ENCODE results near the gene ZNF664.
A peak's percentile ranks its signal among the peaks of the same experiment; 100 is the strongest.

Gene ZNF664

GRCh38 chr12:123990511-123990910 is 17.5 kb downstream of the ZNF664 start:
- no peak for DNase-seq (ENCODE audit: low spot score)

DNA sequence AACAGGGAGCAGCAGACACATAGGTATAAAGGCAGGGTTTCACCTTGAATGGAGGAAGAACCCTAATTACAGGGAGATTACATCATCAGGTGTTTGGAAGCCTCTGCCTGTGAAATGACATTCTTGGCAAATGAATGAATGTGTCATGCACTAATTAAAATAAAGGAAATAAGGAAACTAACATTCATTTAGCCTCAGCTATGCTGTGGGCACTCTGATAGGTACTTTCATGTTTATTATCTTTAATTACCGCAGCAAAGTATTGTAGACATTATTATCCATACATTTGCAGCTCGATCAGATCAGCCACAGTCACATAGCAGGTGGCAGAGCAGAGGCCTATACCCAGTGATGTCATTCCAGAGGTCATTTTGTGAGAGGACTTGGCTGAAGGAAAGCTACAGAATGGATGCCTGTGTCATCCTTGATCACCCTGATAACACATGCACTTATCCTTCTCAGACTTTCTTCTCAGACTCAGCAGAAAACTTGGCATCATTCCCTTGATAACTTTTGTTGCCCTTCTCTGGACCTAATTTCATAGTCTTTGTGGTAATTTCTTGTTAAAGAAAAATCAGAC is 18.4 kb downstream of the ZNF664 start:
- DNase-seq (ENCODE audit: low spot score): no peak

DNA sequence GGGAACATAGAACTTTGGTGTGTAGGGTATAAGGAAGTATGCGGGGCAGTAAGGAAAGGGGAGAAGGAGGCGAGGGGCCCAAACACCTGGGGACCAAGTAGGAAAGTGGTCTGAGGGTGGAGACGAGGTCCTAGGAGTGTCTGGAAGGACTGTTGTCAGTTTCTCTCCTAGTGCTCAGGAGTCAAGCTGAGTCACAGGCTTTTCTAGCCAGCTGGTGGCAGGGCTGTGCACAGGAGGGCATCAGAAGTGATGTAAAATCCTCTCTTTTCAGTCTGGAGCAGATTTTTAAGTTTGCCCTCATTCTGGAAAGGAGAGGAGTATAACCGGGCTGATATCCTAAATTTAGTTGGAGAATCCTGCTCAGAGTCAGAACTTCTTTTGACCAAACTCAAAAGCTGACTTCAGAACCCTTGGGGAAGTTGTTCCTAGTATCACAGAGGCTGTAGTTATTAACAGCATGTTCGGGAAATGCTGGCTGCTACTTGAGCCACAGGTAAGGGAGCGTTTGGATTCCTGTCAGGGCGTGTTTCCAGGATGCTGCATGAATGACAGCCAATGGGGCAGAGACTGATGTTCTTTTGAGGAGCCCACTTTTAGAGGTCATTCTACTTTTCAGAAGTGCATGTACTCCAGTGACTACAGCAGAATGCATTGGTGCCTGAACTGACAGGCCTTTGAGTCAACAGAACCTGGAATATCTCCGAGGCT is 19.3 kb downstream of the ZNF664 start:
- DNase-seq (ENCODE audit: low spot score): no peak

DNA sequence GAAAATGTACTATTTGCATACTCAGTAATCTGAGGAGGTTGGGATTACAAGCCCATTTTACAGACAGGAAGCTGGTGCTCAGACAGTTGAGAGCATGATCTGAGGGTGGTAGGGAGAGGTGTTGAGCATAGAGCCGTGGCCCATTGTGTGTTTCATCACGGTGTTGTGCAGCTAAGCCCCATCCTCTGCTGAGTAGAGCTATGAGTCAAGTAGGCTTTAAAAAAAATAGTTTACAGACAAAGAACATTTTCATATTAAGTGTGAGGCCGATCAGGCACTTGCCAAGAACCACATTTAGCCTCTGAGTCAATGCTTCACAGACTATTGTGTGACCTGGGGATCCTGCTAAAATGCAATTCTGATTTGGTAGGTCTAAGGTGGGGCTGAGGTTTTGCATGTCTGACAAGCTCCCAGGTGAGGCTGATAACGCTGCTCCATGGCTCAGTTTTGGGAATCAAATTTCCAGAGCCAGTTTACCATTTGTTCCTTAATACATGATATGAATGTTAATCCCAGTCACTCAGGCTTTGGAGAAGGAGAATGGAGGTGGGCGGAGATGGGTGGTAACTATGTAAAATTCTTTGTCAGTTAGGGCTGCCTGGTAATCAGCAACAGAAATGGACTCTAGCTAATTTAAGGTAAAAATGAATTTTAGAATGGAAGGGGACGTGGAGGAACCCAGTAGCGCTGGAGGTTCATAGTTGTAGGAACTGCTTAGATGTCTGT is 22.2 kb downstream of the ZNF664 start:
- DNase-seq (ENCODE audit: low spot score): no peak

- DNase-seq (ENCODE audit: low spot score): peak; percentile 91
These were observed 23.6 kb downstream of the ZNF664 start for GRCh38 chr12:123996581-123996980.

DNA sequence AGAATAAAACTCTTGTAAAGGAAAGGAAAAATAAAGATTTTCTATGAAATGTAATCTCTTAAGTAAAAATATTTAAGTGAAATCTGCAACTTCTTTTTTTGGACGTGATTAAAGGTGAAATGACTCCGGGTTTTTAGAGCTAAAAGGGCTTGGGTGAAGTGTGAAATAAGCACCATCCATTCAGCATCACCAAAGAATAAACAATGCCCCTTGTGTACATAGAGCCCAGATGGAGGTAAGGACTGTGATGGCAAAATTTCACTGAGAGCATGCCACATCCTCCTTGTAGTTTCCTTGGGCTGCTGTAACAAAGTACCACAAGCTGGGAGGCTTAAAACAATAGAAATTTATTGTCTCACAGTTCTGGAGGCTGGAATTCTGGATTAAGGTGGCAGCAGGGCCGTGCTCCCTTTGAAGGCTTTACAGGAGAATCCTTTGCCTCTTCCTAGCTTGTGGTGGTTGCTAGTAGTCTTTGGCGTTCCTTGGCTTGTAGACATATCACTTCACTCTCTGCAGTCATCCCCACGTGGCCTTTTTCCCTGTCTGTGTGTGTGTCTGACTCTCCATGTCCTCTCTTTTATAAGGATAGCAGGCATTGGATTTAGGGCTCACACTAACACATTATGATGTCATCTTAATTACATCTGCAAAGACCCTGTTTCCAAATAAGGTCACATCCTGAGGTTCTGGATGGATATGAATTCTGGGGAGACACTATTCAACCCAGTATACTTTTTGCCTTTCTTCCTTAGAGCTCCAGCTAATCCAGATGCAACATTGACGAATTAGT is 24.2 kb downstream of the ZNF664 start:
- DNase-seq (ENCODE audit: low spot score): peak; percentile 74

DNA sequence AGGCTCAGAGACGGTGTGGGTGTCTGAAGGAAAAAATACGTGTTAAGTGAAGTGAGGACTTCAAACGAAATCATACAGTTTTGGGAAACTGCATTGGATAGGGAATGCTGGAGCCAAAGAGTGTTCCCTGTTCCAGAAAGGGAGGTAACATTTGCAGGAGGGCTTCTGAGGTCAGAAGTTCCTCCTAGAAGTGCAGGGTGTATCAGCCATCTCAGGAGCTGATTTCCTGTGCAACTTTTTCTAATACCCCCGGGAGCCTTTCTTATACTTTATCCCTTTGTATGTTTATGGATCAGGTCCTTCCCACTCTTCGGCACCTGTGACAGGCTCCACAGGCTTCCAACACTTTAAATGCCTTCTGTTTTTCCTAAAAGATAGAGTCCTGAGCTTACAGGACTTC is 24.9 kb downstream of the ZNF664 start:
- no peak for DNase-seq (ENCODE audit: low spot score)

GRCh38 chr12:123998344-123998990 is 25.5 kb downstream of the ZNF664 start:
- no peak for DNase-seq (ENCODE audit: low spot score)

- DNase-seq (ENCODE audit: low spot score): no peak
These were observed 26.0 kb downstream of the ZNF664 start for GRCh38 chr12:123998991-123999359.

- no peak for DNase-seq (ENCODE audit: low spot score)
These were observed 27.1 kb downstream of the ZNF664 start for GRCh38 chr12:124000111-124000510.

DNA sequence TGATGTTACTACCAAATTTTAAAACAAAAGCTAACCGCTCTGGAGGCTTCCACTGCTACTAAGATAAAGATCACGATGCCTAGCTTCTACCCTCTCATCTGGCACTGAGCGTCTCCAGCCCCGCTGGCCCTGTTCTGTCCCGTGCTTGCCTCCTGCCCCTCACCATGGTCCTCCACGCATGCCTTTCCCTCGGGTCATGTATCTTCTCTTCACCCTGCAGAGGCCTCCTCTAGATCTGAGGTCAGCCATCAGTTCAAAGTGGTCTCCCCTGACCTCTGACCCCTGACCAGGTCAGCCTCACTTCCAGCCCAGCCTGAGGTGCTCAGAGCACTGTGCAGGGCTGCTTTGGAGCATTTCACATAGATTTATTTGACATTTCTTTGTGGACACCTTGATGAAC is 28.3 kb downstream of the ZNF664 start:
- no peak for DNase-seq (ENCODE audit: low spot score)

DNA sequence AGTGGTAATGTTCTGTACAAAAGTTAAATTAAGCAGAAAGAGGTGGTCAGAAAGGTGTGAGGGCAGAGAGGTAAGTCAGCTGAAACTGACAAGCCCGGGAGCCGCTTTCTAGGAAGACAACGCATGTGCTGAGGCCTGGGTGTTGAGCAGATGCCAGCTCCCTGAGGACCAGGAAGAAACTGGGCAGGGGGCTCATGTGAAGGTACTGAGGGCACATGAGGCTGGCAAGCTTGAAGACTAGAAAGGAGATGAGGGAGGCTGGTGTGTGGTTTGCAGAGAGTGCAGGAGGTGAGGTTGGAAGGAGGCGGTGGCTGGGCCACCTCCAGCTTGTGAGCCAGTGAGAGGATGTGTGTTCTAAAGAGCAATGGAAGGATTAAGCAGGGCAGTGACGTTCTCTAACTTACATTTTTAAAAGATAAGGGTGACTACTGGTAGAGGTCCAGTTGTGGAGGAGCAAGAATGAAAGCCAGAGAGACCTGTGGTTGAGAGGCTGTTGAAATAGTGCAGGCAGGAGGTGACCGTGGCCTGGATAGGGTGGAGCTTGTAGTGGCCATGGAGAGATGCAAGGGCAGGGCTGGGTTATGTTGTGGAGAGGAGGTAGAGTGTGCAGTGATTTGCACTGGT is 29.1 kb downstream of the ZNF664 start:
- no peak for DNase-seq (ENCODE audit: low spot score)

- no peak for DNase-seq (ENCODE audit: low spot score)
These were observed 29.6 kb downstream of the ZNF664 start for GRCh38 chr12:124002654-124003053.

DNA sequence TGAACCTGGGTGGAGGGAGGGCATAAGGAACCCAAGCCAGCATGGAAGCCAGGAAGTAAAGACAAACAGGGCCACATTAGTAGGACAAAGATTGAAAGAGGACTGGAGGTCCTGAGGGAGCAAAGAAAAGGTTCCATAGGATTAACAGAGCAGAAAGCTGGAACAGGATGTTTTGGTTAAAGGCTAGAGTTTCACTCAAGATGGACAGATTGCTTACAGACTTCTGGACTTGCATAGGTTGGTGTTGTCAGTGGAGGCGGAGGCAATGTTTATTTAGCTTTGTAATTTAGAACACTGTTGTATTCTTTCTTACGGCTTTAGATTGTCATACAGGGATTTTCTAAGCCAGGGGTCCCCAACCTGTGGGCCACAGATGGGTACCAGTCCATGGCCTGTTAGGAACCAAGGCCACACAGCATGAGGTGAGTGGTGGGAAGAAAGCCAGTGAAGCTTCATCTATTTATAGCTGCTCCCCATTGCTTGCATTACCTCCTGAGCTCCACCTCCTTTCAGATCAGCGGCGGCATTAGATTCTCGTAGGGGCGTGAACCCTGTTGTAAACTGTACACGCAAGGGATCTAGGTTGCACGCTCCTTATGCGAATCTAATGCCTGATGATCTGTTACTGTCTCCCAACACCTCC is 31.3 kb downstream of the ZNF664 start:
- no peak for DNase-seq (ENCODE audit: low spot score)

- no peak for DNase-seq (ENCODE audit: low spot score)
These were observed 33.2 kb downstream of the ZNF664 start for GRCh38 chr12:124006085-124006845.

GRCh38 chr12:124006846-124007713 is 34.1 kb downstream of the ZNF664 start:
- no peak for DNase-seq (ENCODE audit: low spot score)

DNA sequence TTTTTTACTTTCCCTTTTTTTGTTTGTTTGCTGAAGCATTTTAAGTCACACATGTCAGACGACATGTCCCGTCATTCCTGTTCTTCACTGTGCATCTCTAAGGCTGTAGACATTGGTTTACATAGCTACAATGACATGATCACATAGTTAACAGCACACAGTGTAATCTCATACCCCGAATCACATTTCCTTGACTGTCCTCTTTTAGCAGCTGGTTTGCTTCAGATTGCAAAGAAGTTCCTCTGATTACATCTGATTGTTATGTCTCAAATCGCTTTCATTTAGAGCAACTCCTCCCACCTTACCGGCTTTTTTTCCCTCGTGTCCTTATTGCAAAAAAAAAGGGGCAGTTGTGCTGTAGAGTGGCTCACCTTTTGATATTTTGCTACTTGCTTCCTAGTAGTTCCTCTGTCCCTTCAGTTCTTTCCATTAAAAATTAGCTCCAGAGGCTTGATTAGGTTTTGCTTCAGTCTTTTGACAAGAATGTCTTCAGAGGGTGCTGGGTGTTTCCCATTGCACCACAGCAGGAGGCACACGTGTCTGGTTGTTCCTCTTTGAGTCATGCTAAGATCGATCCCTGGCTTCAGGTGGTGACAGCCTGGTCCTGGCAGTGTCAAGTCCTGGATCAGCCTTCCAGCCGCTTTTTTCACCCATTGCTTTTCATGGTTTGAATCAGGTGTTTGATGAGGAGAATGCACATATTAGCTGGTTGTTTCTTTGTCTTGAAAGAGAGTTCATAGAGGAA is 35.0 kb downstream of the ZNF664 start:
- DNase-seq (ENCODE audit: low spot score): no peak

- no peak for DNase-seq (ENCODE audit: low spot score)
These were observed 35.6 kb downstream of the ZNF664 start for GRCh38 chr12:124008595-124008994.

GRCh38 chr12:124009781-124010180 is 36.8 kb downstream of the ZNF664 start:
- DNase-seq (ENCODE audit: low spot score): no peak

Data from globus pallidus (tissue), 1 donor.